GM11168 (cell line): ENCODE results near the gene CEP250.
"Not testable (repeated sequence)": the region's sequence is repeated elsewhere in the genome, so short reads cannot be mapped to it uniquely, and the experiment has no call there.

Source experiments
- in situ Hi-C: fragments of 300-500 bp; cut with MboI; formaldehyde crosslinking; loops from one replicate; pipeline ENCODE4 v1.12.0; 2022; ENCODE audit warnings: low sequenced_read_pairs; ENCODE audit not compliant: unreplicated experiment

CEP250 gene

DNA sequence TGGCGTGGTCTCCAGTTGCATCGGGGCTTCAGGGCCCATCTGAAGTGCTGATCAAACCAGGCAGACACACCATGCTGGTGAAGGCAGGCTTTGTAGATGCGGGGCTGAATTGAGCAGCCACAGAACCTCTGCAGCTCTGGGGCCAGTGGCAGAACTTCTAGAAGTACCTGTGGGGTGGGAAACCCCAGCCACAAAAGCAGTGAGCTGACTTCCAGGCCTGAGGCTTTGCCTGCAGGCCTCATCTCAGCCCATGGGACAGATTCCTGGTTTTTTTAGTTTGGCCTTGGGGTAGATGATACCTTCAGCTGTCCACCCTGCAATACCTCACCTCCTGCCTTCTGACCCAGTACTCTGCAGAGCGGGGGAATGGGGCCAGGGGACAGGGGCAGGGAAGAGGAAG is 59.9 kb downstream of the CEP250 start:
- in situ Hi-C loops, result no loop called here

DNA sequence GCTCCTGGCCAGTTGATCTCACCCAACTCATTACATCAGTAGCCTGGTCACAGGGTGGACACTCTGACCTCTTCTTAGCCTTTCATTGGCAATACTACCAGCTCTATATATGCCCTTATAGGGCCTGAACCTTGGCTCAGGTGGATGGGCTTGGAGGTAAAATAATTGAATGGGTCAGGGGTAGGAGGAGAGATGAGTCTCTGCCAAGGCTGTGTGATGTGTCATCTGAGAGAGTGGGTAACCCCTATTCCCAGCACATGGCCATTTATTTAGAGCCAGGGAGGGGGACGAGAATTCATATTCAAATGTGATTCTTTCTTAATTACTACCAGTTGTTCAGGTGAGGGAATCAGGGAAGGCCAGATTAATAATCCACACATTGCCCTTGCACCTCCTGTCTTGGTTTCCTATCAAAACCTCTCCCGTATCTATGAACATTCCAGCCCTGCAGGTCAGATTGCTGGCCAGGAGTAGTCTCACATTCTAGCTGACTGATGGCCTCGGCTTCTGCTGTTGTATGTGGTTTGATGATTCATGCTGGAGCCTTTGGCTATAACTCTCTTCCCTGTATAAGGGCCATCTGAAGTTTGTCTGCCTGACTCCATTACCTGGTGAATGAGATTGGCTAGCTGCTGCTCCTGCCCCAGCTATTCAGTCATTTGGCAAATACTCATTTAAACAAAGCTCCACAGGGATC is 60.7 kb downstream of the CEP250 start:
- in situ Hi-C loops, result no loop called here

DNA sequence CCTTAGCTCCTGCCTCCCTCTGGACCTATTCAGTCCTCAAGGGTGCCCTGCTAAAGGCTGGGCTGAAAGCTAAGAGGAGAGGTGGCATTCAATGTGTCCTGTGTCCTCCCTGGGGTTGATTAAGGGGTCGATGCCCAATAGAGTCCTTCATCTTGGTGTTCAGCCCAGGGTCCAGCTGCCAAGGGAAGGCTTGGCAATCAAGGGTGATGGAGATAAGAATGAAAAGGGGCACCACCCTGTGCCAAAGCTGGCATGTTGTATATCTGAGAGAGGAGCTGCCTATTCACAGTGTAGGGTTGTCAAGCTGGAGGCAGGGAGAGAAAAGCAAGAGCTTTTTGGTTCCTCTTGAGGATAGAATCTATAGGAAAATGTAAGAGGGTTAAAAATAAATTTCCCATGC is 61.7 kb downstream of the CEP250 start:
- in situ Hi-C loops, result no loop called here

DNA sequence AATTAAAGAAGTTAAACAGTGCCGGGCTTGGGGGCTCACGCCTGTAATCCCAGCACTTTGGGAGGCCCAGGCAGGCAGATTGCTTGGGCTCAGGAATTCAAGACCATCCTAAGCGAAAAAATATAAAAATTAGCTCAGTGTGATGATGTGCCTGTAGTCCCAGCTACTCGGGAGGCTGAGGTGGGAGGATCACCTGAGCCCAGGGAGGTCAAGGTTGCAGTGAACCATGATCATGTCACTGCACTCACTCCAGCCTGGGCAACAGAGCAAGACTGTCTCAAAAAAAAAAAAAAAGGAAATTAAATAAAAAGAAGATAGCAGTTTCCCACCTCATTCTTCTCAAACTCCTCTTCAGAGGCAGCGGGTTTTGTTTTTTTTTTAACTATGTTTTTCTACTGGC is 62.4 kb downstream of the CEP250 start:
- in situ Hi-C loops, result not testable (repeated sequence)

DNA sequence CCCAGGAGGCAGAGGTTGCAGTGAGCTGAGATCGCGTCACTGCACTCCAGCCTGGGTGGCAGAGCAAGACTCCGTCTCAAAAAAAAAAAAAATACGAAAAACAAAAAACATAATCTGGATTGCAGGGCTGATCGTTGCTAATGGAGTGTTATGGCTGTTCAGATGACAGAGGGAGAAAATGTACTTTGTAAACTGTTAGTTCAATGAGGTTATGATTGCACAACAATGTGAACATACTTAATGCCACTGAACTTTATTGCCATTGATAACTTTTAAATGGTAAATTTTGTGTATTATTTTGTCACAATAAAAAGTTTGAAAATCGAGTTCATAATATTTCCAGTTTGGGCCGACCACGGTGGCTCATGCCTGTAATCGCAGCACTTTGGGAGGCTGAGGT is 63.6 kb downstream of the CEP250 start:
- in situ Hi-C loops, result no loop called here

DNA sequence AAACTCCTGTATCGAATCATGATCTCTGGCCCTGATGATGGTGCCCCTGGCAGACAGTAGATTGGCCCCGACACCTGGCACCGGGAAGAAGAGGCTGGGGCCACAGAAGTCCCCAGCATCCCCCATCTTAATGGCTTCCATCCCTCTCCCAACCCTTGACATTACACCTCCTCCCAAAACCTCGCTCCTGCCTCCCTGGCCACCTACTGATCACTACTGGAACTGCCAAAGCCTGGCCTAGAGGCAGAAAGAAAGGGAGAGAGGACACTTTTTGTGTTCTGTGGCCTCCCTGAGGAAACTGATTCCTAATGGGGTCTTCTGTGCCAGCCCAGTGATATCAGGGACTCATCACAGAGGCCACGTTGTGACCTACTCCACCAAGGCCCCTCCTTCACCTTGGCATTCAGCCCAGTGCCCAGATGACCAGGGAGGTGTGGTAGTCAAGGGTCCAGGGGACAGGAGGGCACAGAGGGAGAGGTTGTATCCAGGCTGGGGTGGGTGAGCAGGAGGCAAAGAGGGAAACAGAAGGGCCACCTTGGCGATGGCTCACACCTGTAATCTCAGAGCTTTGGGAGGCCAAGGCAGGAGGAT is 68.0 kb downstream of the CEP250 start:
- in situ Hi-C loops, result no loop called here

DNA sequence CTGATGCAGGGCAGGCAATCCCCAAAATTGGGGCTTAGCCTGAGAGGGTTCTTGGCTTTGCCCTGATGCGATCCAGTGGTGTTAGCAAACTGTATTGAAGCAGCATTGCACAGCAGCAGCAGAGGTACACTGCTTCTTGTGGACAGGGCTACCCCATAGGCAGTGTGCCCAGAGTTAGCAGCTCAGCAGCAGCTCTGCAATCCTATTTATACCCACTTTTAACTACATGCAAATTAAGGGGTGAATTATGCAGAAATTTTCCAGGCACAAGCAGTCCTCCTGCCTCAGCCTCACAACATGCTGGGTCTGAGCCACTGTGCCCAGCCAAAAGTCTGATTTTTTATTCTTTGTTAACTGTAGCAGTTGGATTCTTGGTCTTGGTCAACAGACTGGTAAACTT is 70.2 kb downstream of the CEP250 start:
- in situ Hi-C loops, result no loop called here

DNA sequence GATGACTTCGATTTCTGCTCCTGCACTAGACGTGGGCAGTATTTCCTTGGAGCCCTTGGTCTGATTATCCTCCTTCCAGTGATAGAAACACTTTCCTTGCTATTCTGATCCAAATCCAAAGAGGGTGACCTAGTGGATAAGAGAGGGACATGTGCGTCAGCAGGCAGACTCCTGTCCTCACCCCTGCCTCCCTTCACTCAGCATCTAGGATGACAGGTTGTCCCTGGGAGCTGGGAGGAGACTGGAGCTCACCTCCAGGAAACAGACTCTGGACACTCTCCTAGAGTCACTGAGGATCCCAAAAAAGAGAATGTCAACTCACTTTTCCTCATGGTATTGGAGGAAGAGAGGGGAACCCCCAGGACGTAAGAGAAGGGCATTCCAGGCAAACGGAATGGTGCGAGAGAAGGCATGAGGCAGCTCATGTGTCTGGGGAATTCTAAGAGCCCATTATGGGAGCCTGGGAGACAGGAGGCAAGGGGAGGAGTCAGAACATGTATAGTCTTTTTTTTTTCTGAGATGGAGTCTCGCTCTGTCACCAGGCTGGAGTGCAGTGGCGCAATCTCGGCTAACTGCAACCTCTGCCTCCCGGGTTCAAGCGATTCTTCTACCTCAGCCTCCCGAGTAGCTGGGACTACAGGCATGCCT is 71.8 kb downstream of the CEP250 start:
- in situ Hi-C loops, result no loop called here

DNA sequence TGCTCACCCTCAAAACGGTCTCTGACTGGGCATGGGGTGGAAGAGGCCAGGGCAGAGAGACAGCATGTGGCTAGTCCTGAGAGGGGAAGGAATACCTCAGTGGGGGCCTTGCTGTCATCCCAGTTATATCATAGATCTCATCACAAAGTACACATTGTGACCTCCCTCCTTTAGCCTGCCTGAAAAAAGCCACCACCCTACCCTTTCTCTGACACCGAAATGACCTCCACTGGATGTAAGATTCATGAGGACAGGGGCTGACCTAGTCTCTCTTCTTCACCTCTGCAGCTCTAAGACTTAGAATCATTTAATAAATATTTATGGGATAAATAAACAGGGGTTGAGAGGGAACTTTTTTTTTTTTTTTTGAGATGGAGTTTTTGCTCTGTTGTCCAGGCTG is 74.2 kb downstream of the CEP250 start, which contains the start of gene C20orf173:
Gene C20orf173, minus strand, starts transcription at position 101 of the 400 bp plus-strand sequence. CDS start 279 bp downstream, outside the sequence.
- in situ Hi-C loops, result no loop called here

DNA sequence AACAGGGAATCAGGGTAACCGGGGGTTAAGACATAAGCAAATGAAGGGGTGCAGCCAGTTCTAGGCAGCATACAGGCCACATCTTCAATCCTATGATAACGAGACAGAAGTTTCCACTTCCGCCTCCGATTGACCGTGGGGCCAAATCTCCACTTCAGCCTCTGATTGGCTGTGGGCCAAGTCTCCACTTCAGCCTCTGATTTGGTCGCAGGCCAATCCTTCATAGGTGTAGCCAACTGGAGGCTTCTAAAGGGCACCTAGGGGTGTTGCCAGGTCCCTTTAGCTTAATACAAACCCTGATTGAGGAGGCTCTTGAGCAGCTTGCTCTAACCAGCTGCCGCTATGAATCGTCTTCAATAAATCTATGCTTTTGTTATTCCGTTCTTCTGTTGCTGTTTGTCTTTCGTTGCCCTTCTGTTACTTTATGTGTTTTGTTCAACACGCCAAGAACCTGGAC is 84.4 kb downstream of the CEP250 start:
- in situ Hi-C loops, result no loop called here

DNA sequence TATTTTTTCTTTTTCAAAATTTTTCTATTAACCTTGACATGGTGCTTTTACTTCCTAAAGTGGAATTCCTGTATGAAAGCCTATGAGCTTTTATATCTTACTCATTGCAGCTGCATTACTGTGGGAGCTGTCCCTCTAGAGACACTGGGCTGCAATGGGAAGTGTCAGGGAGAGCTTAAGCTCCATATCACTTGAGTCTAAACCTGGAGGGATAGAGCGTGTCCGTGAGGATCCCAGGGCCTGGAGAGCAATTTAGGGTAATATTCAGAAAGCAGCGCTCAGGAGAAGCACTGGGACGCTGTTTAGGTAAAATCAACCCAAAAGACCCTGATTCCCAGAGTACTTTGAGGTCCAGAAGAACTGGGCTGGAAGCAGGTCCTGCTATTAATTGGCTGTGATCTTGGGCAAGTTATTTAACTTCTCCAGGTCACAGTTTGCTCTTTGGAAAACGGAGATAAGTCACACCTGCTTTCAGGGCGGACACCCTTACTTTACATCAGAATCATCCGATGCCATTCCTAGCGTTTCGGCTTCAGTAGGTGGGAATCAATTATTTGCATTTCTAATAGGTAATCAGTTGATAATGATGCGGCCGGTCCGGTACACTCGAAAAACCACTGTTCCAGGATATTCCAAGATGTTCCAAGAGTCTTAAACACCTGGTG is 85.9 kb downstream of the CEP250 start:
- in situ Hi-C loops, result no loop called here

DNA sequence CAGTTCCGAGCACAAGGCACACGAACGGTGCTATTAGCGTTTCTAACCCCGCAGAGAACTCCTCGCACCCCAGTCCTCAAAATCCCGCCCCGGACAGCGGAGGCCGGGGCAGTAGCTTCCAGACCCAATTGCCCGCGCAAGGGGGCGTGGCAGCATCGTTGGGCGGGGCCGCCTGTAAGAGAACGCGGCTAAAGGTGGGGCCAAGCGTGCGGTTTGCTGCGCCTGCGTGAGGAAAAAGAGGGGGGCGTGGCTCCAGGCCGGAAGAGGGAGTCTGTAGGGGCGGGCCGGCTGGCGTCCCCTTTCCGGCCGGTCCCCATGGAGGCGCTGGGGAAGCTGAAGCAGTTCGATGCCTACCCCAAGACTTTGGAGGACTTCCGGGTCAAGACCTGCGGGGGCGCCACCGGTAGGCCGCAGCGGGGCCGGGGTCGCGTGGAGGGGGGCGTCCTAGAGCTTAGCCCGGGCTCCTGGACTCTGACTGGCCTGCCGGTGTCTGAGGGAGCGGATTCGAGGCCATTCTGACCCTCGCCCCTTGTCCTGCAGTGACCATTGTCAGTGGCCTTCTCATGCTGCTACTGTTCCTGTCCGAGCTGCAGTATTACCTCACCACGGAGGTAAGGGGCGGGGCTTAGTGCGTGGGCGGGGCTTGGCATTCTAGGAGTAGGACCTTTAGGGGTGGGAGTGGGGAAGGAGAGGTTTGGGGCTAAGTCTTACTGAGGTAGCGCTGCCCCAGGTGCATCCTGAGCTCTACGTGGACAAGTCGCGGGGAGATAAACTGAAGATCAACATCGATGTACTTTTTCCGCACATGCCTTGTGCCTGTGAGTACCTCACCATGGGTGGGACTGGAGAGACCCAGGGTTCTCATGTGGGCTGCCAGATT is 86.6 kb downstream of the CEP250 start, which contains the start of gene ERGIC3:
Gene ERGIC3, plus strand, starts transcription at position 296 of the 880 bp plus-strand sequence. Its CDS starts 20 bp downstream, at position 316.
- in situ Hi-C loops, result no loop called here

DNA sequence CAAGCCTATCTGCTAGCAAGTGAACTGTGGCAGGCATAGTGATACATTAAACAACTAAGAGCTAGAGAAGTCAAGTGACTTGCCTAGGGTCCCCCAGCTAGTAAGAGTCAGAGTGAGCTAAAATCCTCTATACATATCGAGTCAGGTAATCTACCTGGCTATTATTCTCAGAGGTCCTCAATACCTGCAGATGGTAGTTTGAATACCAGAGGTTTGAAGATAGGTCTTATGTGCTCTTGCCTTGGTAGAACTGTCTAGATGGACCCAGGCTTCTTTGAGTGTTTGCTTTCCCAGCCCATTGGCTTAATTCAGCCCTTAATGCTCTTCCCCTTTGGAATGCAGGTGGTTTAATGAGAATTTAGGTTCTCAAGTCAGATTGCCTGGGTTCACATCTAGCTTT is 87.6 kb downstream of the CEP250 start:
- in situ Hi-C loops, result no loop called here

DNA sequence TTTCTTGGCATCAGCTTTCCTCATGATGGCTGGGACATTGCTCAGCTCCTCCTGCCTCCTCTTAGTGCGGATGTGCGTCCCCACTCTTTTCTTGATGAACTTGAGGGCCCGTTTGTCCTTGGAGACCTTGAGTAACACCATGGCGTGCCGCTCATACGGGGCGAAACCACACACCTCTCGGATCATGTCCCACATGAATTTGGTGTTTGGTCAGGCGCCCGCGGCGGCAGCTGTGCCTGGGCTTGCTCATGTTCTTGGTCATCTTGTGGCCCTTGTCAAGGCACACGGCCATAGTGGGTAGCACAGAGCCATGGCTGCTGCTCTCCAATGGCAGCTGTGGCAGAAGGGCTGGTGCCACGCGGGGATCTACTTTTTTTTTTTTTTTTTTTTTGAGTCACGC is 89.0 kb downstream of the CEP250 start:
- in situ Hi-C loops, result no loop called here

DNA sequence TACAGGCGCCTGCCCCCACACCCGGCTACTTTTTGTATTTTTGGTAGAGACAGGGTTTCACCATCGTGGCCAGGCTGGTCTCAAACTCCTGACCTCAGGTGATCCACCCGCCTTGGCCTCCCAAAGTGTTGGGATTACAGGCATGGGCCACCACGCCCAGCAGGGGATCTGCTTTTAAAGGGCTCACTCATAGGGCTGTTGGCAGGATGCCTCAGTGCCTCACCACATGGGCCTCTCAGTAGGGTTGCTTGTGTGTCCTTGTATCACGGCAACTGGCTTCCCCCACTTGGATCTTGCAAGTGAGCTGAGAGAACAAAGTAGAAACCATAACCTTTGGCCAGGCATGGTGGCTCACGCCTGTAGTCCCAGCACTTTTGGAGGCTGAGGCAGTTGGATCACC is 89.5 kb downstream of the CEP250 start:
- in situ Hi-C loops, result not testable (repeated sequence)

DNA sequence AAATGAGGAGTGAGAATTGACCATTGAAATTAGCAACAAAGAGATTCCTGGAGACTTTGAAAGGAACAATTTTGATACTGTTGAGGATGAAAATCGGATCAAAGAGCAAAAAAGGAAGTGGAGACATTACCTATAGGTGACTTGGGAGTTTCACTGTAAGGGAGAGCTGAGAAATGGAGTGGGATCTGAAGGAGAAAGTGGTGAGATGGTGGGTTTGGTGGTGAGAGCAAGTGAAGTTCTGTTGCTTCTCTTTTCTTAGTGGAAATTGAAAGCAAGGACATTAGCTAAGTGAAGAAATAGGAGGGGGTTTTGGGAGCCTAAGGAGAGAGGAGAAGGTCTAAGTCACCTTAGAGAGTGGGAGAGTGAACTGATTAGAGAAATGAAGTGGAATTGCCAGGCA is 90.7 kb downstream of the CEP250 start:
- in situ Hi-C loops, result no loop called here

DNA sequence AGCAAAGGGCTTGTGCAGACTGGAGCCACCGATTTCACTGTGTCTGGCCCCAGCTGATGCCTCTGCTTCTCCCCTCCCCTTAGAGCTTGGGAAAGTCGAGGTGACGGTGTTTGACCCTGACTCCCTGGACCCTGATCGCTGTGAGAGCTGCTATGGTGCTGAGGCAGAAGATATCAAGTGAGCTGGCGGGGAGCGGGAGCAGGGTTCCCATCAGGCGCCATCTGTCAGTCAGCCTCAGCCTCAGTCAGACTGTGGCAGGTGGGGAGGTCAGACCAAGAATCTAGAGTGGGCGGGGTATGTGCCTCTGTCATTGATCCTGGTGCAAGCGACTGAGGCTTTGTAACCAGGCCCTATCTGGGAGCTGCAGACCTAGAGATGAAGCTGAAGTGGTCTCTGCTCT is 91.9 kb downstream of the CEP250 start:
- in situ Hi-C loops, result no loop called here

DNA sequence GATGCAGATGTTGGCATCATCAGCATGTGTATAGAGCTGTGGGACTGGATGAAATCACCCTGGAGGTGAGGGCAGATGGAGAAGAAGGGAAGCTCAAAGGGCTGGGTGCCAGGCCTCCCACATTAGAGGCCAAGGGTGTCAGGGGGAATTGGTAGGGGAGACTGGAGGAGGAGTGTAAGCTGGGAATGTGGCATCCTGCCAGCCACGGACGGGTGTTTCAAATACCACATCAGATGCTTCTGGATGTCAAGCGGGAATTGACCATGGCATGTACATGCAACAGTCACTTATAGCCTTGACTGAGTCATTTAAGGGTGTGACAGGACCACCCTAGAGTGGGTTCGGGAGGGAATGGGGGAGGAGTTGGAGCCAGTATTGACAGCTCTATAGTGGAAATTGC is 96.1 kb downstream of the CEP250 start:
- in situ Hi-C loops, result no loop called here

DNA sequence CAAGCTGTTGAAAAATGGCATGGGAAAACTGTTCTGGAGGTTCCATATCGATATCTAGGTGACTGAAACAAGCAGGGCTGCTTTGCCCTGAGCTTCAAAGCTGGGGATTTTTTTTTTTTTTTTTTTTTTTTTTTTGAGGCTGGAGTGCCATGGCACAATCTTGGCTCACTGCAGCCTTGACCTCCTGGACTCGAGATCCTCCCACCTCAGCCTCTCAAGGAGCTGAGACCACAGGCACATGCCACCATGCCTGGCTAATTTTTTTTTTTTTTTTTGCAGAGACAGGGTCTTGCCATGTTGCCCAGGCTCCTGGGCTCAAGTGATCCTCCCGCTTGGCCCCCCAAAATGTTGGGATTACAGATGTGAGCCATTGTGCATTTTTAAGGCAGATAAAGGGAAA is 97.5 kb downstream of the CEP250 start:
- in situ Hi-C loops, result no loop called here

DNA sequence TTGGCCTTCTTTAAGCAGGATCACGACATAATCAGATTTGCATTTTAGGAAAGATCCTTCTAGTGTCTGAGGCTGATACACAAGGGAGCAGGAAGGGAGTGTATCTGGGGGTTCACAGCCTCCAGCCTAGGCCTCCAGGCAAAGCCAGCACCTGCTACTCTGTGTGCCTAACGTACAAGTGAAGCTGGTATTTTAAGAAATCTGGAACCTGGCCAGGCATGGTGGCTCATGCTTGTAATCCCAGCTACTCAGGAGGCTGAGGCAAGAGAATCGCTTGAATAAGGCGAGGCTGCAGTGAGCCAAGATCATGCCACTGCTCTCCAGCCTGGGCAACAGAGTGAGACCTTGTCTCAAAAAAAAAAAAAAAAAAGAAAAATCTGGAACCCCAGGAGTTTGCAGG is 100.1 kb downstream of the CEP250 start:
- in situ Hi-C loops, result not testable (repeated sequence)
